Measurements from ENCODE around the gene EXOC3L2. TPM values are rescaled to one million over a fixed set of nuclear protein-coding genes. Genes with fewer than 3 reads are reported as not detected.

Gene EXOC3L2
- total RNA-seq, 1 experiment from 2014 or later: not detected

DNA sequence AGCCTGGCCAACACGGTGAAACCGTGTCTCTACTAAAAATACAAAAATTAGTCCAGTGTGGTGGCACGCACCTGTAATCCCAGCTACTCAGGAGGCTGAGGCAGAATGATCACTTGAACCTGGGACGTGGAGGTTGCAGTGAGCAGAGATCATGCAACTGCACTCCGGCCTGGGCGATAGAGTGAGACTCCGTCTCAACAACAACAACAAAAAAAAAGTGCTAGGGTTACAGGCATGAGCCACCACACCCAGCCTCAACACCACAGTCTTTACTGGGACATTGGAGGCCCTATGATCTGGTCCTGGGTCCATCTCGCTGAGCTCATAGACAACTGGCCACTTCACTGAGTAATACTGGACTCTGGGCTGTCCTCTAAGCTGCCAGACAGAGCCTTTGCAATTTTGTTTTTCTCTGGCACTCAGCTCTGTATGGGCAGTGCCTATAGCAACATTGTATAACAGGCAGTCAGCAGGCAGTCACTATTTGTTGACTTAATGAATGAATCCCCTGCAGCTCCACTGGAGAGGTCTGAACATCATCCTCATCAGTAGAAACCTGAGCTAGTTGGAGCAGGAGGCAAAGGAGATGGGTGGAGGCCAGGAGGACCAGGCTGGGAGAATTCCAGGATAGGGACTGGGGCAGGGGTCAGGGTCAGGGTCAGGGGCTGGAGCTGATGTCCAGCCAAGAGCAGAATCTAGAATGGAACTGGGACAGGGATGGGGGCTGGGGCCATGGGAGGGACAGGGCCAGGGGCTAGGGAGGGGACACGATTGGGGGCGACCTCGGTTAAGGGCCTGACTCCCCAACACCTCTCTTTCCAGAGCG is 58.5 kb downstream of the EXOC3L2 start:
- DNase-seq (ENCODE audit: extremely low read depth, low read depth): no peak

DNA sequence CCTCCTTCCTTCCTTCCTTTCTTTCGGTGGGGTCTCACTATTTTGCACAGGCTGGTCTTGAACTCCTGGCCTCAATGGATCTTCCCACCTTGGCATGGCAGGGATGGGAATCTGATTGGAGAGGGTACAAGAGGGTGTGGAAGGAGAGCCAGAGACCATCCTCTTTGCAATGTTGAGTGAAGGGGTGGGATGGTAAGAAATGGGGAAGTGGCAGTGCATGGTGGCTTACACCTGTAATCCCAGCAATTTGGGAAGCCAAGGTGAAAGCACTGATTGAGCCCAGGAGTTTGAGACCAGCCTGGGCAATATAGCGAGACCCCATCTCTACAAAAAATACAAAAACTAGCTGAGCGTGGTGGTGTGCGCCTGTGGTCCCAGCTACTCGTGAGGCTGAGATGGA is 61.1 kb downstream of the EXOC3L2 start:
- DNase-seq (ENCODE audit: extremely low read depth, low read depth): no peak

DNA sequence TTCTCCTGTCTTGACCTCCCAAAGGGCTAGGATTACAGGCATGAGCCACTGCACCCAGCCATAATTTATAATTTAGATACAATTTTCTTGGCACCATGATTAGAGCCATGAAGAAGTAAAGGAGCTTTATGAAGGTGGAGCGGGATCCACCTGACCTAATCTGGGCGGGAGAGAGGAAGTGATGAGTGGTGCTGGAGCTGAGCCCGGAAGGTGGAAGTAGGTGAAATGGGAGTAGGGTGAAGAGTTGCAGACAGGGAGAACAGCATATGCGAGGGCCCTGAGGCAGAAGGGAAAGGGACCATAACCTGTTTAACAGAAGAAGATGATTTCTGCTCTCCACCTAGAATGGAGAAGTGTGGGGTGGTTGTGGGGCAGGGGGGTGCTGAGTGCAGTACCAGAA is 62.4 kb downstream of the EXOC3L2 start:
- no peak for DNase-seq (ENCODE audit: extremely low read depth, low read depth)

DNA sequence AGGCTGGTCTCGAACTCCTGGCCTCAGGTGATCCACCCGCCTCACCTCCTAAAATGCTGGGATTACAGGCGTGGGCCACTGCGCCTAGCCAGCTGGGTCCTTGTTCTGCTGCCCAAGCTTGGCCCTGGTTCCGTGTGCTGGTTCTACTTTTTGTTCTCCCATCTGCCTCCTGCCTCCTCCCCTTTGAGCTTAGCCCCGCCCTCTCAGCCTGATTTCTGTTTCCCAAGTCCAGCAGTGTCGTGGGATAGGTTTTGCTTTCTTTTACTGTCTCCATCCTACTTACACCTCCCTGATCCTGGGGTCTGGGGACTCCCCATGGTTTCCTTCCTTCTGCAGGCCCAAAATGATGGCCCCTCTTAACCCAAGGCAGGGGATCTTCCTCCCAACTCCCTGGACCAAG is 64.3 kb downstream of the EXOC3L2 start:
- DNase-seq (ENCODE audit: extremely low read depth, low read depth): no peak

DNA sequence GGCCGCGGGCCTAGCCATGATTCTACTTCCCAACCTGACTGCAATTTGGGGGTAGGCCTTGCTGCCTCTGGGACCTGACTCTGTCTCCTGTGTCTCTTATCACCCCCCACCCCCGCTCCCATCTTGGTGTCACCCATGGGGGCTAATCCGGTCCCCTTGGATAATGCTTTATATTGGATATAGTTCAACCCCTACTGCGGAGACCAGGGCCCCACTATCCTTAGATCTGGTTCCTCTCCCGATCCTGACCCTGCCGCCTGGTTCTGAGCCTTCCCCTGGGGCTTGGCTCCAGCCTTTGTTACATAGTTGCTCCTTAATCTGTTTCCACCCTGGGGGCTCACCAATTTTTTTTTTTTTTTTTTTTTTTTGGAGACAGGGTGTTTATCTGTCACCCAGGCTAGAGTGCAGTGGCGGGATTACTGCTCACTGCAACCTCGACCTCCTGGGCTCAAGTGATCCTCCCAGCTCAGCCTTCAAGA is 65.3 kb downstream of the EXOC3L2 start:
- DNase-seq (ENCODE audit: extremely low read depth, low read depth): no peak

DNA sequence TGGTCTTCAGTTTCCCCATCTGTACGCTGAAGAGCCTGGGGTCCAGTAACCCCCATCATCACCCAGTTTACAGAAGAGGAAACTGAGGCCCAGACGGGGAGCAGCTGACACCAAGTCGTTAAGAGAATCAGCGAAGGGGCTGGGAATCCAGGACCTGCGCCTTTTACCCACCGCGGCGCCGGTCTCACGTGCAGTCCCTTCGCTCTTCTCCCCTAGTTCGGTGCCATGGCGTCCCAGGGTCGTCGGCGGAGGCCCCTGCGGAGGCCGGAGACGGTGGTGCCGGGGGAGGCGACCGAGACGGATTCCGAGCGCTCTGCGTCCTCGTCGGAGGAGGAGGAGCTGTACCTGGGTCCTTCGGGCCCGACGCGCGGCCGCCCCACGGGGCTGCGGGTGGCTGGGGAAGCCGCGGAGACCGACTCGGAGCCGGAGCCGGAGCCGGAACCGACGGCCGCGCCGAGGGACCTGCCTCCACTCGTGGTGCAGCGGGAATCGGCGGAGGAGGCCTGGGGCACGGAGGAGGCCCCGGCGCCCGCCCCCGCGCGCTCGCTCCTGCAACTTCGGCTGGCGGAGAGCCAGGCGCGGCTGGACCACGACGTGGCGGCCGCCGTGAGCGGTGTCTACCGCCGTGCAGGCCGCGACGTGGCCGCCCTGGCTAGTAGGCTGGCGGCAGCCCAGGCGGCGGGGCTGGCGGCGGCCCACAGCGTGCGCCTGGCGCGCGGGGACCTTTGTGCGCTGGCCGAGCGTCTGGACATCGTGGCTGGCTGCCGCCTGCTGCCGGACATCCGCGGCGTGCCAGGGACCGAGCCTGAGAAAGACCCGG is 65.9 kb downstream of the EXOC3L2 start:
- no peak for DNase-seq (ENCODE audit: extremely low read depth, low read depth)

DNA sequence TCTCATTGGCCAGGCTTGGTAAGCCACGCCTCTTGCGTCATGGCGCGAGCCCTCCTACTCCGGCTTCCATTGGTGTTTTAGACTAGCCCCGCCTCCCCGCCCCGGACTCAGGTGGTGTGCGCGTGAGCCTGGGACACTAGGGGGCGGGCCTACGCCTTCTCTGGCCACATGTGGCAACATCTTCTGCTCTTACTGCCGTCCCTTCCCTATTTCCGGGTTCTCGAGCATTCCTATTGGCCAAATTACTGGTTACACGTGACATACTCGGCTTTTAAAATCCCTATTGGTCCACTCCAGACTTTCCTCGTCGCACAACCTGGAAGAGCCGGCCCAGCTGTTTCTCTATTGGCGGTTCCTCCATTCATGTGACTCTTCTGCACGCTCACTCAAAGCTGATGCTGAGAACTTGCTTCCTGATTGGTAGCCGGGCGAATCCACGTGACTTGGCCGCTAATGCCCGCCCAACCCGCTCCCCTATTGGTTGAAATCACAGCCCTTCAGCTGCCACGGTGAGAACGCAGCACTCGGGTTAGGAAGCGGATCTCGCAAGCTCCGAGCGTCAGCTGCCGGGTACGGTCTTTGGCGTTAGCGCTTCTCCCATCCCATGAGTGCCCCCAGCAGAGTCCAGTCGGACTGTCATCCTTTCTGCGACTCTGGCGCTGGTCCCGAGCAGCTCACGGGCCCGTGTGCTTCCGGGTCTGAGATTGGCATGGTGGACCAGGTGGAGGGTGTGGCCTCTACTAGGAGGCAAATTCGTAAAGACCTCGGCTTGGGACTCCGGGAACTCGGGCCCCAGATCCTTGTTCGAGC is 66.7 kb downstream of the EXOC3L2 start, which contains the start of gene BLOC1S3:
TSS of gene BLOC1S3 (plus strand) at position 523 of the 810 bp plus-strand sequence. CDS start 513 bp downstream, outside the sequence.
- DNase-seq (ENCODE audit: extremely low read depth, low read depth): peak; percentile 99

DNA sequence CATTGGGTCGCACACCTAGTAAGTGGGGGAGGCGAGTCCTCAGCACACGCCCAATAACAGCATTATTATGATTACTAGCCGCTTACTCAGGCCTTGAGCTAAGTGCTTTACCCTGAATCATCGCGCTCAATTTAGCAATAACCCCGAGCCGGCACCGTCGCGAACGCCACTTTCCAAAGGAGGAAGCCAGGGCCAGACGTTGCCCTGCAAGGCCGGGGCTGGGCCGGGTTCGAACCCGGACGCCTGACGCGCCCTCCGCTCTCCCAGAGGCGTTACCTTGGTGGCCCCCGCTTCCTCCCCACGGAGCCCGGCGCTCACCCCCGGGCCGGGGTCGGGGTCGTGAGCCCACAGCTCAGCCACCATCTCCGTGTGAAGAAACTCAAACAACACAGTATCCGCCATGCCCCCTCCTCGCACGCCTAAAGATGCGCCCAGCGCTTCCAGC is 67.4 kb downstream of the EXOC3L2 start, which contains the start of gene TRAPPC6A:
TSS of gene TRAPPC6A (minus strand) at position 421 of the 445 bp plus-strand sequence. CDS start at position 402, 19 bp downstream.
- no peak for DNase-seq (ENCODE audit: extremely low read depth, low read depth)

DNA sequence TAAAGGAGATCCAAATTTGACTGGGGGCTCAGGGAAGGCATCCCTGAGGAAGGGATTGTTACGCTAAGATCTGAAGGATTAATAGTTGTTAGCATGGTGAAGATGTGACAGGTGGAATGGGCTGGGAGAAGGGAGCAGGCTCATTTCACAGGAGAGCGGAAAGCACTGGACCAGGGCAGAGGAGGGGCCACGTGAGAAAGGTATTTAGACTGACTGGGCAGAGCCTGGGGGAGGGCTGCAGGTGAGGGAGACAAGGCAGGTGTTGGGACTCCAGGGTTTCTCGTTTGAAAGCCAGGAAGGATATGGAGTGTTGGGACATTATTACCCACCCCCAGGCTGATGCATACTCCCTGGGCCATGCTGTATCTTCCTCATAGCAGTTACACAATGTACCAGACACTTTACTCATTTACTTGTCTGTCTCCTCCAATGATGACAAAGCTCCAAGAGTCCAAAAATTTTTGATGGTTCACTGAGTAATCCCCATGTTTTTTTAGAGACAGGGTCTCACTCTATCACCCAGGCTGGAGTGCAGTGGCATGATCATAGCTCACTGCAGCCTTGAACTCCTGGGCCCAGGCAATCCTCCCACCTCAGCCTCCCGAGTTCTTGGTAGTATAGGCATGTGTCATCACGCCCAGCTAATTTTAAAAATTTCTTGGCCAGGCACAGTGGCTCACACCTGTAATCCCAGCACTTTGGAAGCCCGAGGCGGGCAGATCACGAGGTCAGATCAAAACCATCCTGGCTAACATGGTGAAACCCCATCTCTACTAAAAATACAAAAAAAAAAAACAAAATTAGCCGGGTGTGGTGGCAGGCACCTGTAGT is 69.5 kb downstream of the EXOC3L2 start:
- no peak for DNase-seq (ENCODE audit: extremely low read depth, low read depth)

DNA sequence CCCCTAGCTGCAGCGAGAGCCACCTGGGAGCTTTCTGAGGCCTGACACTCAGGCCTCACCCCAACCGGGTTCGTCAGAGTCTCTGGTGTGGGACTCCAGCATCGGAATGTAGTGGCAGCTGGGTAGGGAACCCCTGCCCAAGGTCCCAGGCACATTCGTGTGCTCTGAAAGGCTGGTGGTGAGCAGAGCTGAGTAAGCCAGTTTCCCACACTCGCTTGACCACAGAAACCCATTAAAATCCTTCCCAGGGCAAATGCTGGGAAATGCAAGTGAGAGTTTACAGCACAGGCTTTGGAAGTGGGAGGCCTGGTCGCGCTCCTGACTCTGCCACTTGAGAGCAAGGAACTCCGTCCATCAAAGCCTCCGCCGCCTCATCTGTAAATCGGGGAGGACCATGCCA is 71.4 kb downstream of the EXOC3L2 start:
- no peak for DNase-seq (ENCODE audit: extremely low read depth, low read depth)

DNA sequence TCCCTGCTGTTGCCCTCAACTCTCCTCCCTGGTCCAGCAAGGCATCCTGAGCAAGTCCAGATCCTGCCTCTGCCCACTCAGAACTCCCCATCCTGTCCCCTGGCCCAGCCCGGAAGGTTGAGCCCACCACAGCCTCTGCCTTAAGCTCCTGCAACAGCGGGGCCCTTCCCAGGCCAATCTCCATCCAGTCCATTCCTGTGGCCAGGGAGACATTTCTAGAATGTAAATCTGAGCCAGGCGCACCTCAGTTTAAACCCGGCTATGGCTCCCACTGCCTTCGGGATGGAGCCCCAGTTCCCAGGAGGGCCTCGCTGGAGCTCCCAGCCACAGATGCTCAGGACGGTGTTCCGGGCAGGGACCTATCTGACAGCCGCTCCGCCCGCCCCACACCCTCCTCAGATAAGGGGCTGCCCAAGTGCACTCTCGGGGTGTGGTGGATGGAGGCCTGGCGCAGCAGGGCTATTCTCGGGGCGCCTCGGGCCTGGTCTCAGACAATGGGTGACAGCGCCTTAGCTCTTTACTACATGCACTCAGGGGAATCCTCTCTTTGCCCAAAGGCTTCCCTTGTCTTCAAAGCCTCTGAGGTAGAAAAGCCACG is 72.5 kb downstream of the EXOC3L2 start:
- DNase-seq (ENCODE audit: extremely low read depth, low read depth): no peak

DNA sequence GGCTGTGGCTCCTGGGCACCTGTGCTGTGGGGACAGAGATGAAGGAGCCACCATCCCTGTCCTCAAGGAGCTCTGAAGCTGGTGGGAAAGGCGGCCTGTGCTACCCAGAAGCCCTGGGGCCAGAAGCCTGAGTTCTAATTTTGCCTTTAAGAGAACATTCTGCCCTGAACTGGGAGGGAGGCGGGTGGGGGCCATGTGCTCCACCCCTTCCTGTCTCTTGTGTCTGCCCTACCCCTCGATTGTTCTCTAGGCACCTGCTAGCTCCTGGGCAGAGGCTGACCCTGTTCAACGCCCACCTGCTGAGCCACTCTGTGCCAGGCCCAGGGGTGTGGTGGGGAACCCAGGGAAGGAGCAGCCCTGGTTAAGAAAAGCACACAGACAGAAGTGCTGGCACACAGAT is 73.0 kb downstream of the EXOC3L2 start:
- DNase-seq (ENCODE audit: extremely low read depth, low read depth): no peak

DNA sequence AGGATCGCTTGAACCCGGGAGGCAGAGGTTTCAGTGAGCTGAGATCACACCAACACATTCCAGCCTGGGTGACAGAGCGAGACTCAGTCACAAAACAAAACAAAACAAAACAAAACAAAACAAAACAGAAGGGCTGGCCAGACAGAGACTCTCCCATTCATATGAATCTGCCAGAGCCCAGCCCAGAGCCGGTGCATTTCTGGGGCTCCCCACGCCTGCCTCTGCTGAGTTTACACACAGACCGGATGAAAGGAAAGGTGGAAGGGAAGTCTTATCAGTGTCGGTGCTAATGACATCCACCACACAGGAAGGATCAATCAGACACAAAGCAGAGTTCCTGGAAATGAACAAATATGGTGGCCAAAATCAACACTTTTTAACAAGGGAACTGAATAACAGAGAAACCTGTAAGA is 74.0 kb downstream of the EXOC3L2 start:
- no peak for DNase-seq (ENCODE audit: extremely low read depth, low read depth)

DNA sequence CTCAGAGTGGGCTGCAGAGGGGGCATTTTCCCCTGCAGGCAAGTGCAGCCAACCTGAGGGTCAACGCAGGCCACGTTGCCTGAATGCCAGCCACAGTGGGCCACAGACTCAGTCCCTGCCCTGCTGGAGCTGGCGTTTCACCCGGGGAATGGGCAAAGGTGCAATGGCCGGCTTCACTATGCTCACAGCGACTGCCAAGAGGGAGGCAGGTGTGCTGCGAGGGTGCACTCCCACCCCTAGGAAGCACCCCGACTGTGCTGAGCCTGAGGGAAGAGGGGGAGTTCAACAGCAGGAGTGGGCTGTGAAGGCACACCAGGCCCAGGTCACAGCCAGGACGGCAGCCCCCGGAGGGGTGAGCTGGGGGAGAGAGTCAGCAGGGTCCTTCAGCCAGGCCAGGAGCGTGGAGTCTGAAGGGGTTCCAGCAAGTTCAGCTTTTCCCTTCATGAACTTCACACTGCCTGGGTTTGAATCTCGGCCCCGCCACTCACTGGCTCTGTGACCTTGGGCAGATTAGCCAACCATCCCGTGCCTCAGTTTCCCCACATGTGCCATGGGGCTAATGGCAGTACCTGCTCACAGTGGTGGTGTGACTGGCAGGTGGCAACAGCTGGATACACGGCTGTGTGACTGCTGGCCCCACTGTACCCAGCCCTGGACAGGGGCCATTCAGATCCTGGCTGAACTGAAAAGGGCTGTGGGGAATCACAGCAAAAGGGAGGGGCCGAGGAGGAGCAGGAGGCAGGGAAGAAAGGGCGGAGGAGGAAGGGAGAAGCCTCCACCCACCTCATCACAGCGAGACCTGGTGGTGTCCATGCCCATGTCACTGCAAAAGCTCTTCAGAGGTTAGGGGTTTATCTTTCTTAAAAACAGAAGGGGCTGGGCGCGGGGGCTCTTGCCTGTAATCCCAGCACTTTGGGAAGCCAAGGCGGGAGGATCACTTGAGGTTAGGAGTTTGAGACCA is 74.8 kb downstream of the EXOC3L2 start:
- DNase-seq (ENCODE audit: extremely low read depth, low read depth): no peak

DNA sequence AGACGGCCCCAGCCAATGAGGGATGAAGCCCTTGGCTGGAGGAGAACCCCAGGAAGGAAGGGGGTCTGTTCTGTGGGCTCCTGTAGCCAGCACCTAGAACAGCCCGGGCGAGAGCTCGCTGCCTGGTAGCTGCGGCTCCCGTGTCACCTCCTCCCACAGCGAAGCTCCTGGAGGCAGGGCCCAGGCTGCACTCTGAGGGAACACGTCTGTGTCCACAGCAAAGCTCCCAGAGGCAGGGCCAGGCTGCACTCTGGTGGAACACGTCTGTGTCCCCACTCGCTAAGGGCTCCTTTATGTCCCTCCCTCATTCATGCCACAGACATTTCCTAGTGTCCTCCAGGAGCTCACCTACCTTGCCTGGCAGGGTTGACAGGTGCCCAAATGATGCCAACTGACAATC is 75.6 kb downstream of the EXOC3L2 start:
- no peak for DNase-seq (ENCODE audit: extremely low read depth, low read depth)

DNA sequence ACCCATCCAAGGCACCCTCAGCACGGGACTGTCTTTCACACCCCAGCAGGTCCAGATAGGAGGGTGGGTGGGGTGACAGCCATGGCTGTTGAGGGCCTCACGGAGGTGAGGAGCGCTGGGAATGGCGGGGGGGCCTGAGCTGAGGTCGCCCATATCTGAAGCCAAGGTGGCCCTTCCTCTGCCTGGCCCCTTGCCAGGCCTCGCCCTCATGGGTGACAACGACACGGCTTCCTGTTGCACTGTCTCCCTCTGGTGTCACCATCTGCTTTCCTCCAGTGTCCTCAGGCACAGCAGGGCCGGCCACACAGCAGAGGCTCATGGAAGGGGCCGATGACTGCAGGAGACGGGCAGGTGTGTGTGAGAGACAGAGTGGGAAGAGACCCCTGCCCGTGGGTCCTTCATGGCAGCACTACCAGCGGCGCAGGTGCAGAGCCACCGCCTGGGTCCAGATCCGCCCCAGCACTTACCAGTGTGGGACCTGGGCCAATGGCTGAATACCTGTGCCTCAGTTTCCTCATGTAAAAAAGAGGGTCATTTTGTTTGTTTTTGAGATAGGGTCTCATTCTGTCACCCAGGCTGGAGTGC is 76.3 kb downstream of the EXOC3L2 start:
- no peak for DNase-seq (ENCODE audit: extremely low read depth, low read depth)

DNA sequence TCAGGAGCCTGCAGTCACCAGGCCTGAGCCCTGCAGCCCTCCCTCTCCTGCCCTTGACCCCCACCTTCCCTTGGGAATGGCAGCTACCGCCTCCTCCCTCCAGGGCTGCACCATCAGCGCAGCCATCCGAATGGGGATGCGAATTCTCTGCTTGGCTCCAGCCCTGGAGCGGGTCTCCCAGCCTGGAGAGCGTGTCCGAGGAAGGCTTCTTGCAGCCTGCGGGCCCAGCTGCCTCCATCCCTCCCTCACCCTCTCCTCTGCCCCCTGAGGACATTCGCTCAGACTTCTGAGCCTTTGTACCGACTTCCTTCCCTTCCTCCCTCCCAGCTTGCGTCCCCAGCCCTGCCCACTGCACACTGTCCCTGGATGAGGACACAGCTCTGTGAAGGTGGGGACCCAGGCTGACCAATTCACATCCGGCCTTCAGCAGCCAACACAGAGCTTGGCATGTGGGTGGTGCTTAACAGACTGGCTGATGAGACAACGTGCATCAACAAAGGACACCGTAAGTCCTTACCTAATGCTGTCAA is 78.4 kb downstream of the EXOC3L2 start:
- DNase-seq (ENCODE audit: extremely low read depth, low read depth): no peak

Measured in NCI-H460 (cell line).